ENCODE results near the gene GALNT2.

- no peak for TF ChIP-seq RFX5 (IDR thresholded peaks at IDR 0.05; ENCODE audit: low read depth, low read length)
- no peak for TF ChIP-seq ATF3 (IDR thresholded peaks at IDR 0.05; ENCODE audit: borderline replicate concordance, extremely low read depth, low read depth, low read length)
- no peak for TF ChIP-seq CTCF (IDR thresholded peaks at IDR 0.05 in 2 of 3, conservative IDR thresholded peaks at IDR 0.05 in 1 of 3; ENCODE audit: control insufficient read depth in 2 of 3, extremely low read depth in 1 of 3, insufficient read depth in 1 of 3, low read depth in 3 of 3, low read length in 3 of 3)
- TF ChIP-seq E4F1 (IDR thresholded peaks at IDR 0.05; ENCODE audit: borderline replicate concordance, partially characterized antibody): no peak
- no peak for TF ChIP-seq E2F4 (IDR thresholded peaks at IDR 0.05; ENCODE audit: low read depth, low read length)
- no peak for TF ChIP-seq POLR2A (IDR thresholded peaks at IDR 0.05; ENCODE audit: low read depth, low read length)
- TF ChIP-seq CBX5 (IDR thresholded peaks at IDR 0.05; ENCODE audit: low read depth): no peak
- TF ChIP-seq SREBF2 (IDR thresholded peaks at IDR 0.05; ENCODE audit: low read length): no peak
- no peak for TF ChIP-seq SIX5 (IDR thresholded peaks at IDR 0.05; ENCODE audit: low read depth, low read length, severe bottlenecking)
- TF ChIP-seq JUNB (IDR thresholded peaks at IDR 0.05): no peak
- TF ChIP-seq TAF1 (IDR thresholded peaks at IDR 0.05; ENCODE audit: borderline replicate concordance, low read depth, low read length): no peak
- no peak for TF ChIP-seq LARP7 (IDR thresholded peaks at IDR 0.05)
- no peak for TF ChIP-seq NKRF (conservative IDR thresholded peaks at IDR 0.05)
Observed at GRCh38 chr1:230174471-230175162, 107.6 kb downstream of the GALNT2 start.
